GM18520 (cell line): ENCODE measurements around the gene ENC1.

Source experiments
- ATAC-seq: cut with Tn5 transposase; IDR thresholded peaks from one replicate; pipeline ENCODE4 v1.9.1; 2021; ENCODE audit not compliant: unreplicated experiment

Gene ENC1

DNA sequence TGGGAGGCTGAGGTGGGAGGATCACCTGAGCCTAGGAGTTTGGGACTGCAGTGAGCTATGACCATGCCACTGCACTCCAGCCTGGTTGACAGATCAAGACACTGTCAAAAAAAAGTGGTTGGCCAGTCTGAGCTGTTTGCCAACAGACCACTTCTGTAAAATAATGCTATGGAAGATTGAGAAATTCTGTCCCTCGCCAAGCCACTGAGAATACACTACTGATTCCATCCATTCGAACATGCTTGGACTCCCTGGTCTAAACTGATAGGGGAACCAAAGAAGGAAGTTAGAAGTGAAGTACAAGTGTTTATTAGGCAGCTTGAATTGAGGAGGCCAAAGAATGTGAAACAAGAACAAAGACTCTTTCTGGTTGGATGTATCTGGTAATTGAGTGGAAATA, 27.2 kb downstream of the ENC1 start:
- no peak for ATAC-seq

DNA sequence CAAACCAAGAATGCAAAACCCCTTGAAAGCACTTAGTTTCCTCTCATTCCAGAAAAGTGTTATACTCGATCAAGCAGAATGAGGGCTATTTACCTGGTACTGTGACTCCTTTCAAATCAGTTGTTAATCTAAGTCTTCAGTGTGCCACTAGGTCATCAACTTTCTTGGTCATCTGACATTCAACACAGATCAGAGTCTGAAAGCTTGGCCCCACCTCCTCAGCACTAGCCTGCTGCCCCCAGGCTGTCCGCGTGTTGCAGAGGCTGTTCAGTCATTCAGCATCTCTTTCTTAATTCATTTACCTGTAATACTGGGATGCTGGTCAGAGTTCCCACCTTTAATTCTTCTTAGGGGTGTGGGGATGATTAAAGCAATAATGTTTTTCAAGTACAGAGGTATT, 28.5 kb downstream of the ENC1 start:
- ATAC-seq, result no peak

DNA sequence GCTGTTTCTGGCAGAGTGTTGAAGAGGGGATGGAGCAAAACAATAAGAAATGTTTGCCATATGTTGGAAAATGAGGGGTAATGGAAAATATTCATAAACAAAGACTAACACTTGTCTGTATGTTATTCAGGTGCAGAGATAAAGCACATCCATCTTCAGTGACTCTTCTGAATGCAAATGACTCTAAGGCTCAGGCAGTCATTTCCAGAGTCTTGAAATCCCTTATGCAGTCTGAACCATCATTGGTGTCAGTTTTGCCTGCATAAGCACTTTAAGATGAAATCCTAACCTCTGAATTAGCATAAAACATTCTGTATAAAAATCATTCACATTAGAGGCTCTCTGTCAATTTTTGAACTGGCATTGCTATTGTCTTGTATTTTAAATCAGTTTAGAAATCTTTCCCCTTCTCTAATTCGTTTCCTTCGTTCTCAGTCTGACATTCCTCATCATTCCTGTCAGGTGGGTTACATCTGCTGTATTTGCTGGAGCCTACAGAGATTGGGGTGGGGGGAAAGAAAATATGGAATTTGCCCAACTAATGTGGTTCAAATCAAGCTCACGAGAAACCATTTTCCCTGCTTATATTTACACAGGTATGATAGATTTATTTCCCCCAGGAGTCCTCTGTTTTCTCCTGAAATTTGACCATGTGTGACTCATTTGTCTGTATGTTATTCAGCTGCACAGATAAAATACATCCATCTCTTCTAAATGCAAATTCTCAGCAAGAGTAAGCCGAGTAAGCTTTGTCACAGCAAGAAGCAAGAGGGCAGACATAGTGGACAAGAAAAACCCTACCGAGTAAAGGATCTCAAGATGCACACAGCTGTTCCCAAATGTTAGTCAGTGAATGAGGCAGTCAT, 31.6 kb downstream of the ENC1 start:
- no peak for ATAC-seq

DNA sequence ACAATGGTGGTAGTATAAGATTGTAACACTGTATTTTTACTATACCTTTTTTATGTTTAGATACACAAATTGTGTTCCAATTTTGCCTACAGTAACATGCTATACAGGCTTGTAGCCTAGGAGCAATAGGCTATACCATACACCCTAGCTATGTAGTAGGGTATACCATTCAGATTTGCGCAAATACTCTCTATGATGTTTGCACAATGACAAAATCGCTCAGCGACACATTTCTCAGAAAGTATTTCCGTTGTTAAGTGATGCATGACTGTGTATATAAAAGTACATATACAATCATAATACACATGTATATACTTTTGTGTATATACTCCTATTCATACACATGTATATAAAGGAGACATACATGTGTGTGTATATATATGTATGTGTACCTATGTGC, 34.8 kb downstream of the ENC1 start:
- ATAC-seq, result no peak

DNA sequence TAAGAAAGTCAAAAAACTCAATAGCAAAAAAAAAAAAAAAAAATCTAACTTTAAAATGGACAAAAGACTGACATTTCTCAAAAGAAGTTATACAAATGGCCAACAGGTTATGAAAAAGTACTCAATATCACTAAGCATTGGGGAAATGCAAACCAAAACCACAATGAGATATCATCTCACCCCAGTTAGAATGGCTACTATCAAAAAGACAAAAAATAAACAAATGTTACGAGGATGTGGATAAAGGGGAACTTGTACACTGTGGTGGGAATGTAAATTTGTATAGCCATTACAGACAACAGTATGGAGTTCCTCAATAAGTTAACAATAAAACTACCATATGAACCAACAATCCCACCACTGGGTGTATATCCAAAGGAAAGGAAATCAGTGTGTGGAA, 37.2 kb downstream of the ENC1 start:
- ATAC-seq, result no peak

DNA sequence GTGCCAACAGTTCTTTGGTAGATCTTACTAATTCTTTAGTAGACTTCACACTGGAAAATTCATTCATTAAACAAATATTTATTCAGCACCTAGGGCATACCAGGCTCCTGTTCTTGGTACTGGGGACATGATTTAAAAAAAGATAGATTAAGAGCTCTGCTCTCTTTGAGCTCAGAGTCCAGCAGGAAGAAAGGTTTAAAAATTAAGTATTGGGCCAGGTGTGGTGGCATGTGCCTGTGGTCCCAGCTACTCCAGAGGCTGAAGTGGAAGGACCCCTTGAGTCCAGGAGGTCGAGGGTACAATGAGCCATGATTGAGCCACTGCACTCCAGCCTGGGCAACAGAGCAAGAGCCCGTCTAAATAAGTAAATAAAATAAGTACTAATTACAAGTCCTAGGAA, 41.4 kb downstream of the ENC1 start:
- ATAC-seq, result no peak

GRCh38 chr5:74598731-74599130, 41.8 kb downstream of the ENC1 start:
- no peak for ATAC-seq

DNA sequence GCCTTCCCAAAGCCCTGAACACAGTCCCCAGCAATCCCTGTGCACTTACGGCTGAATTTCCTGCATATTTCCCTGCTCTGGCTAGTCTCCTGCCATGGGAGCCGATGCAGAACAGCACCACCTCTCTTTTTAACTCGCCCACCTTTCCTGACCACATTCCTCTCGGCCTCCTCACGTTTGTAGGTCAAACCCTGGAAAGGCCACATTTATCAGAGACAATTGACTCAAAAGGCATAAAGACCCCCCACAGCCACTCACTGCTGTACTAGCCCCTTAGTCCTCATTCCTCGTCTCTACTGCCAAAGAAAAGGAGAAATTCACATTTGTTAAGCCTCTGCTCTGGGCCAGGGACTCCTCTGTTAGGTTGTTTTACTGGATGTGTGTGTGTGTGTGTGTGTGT, 43.6 kb downstream of the ENC1 start:
- no peak for ATAC-seq

GRCh38 chr5:74595143-74595925, 45.2 kb downstream of the ENC1 start:
- ATAC-seq, result no peak

DNA sequence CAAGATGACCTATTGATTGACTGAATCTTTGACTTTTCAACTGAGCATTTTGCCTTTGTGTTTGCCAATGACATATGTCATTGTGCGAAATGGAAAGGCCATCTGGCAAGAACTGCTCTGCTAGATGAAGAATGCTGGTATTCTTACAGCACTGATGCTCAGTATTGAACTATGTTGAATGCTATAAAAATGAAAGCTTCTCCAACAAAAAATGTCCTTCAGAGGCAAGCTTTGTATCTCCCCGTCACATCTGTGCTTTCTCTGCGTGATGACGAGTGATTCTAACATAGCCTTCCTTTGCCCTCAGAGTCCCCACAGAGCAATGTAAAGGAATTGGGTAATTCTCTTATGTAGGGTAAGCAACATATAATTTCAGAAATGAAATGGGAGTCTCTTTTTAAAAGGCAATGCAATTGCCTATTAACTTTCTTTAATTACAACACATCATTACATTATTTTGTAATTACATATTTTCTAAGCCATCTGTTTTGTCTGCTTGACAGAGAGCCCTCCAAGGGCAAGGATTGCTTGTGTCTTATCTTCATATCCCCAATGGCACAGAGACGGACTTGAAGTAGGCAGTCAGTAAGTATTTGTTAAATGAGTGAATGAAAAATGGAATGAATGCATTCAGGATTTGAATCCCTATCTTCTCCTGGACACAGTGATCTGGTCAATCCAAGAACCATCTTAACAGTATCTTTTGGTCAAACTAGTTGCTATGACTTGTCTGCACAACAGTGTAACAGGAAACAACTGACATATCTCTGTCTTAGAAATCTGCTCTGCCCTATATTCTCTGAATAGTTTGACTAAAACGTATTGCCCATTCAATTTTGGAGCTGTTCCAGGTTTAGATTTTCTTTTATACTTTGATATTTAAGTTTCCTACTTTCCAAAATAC, 46.1 kb downstream of the ENC1 start:
- ATAC-seq, result no peak

GRCh38 chr5:74589204-74590056, 51.1 kb downstream of the ENC1 start:
- no peak for ATAC-seq

DNA sequence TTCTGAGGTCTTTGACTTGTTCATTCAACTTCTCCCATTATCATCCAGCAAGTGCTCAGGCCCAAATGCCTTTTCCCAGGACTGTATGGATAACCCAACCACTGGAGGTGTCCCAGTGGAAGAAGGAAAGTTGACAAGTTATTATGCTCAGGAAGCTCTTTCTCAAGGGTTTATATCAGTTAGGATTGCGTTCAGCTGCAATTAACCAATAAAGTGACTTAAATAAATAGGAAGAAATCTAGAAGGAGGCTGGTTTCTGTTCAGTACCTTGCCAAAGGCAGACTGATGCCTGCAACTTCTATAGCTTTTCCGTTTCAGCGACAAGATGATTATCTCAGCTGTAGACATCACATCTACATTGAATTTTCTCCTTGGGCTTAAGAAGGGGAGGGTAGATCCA, 52.1 kb downstream of the ENC1 start:
- no peak for ATAC-seq

GRCh38 chr5:74587890-74588289, 52.6 kb downstream of the ENC1 start:
- ATAC-seq, result no peak

DNA sequence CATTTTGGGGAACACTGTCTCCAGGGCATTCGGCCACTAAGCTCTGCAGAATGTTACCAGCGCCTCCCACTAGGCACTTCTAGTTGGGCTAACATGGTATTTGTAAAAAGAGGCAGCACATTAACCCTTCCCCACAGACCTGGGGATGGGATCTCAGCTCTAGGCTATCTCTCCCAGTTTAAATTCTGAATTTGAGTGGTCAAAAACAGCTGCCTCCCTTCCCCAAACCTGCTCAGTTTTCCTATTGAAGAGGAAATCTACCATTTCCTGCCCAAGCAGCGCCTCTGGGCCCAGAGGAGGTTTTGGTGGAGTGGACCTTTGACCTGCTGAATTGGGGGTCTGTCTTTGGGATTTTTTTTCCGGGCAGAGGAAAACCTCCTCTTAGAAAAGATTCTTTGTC, 53.2 kb downstream of the ENC1 start:
- ATAC-seq, result no peak

DNA sequence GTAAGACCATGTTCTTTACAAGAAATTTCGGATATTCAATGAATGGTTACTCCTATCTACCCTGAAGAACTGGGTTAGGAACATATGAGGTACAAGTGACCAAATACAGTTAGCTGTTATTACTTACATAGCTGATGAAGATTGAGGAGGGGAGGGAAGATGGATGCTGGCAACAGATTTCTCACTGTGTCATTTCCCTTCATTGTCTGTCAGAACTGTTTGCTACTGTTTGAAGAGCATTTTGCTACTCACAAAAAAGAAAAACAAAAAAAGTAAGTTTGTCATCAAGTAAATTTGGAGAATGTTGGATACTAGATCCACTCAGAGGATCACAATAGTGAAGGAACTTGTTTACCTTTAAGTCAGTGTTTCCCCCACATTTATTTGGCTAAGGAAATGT, 53.7 kb downstream of the ENC1 start:
- ATAC-seq, result no peak

DNA sequence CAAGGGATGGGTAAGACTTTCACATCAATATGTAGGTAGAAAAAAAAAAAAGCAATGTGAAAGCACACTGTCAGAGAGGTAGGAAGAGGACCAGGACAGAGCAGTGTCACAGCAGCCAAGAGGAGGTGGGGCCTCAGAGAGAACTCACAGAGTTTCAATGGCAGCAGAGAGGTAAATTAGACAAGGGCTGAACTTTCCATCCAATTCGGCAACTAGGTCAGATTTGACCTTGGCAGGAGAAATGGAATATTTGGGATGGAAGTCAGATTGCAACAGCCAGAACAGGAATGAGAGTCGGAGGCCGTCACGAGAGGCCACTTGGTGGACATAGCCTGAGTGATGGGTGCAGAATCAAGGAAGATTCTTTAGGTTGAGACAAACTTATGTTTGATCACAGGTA, 57.7 kb downstream of the ENC1 start:
- no peak for ATAC-seq

DNA sequence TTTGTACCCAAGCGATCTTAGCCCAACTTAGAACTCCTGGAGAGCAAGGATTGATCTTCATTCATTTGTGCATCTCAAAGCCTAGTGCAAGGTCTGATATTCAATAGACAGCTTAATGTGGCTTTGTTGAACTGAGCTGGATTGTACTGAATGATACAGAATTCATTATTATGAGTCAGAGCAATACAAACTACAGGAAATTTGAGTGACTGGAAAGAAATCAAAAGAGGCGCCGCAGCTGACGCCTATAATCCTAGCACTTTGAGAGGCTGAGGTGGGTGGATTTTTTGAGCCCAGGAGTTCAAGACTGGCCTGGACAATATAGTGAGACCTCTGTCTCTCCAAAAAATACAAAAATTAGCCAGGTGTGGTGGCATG, 58.6 kb downstream of the ENC1 start:
- no peak for ATAC-seq

- ATAC-seq, result no peak
Observed at GRCh38 chr5:74580729-74581109, 59.8 kb downstream of the ENC1 start.

GRCh38 chr5:74579215-74579614, 61.3 kb downstream of the ENC1 start:
- peak; percentile 61 for ATAC-seq

GRCh38 chr5:74578356-74579044, 62.0 kb downstream of the ENC1 start:
- no peak for ATAC-seq
